CD14-positive monocyte (primary cell): ENCODE results near the gene RGS11. TPM values are rescaled to one million over a fixed set of nuclear protein-coding genes. Genes with fewer than 3 reads are reported as not detected.

Experiments
- DNase-seq, 3 donors: peaks; one replicate each; pipeline ENCODE4 v3.0.0-alpha.2; 2011 to 2022
- H2AFZ ChIP-seq: 2 replicates; pipeline ENCODE4 v1.6.0; 2012; ENCODE audit warnings: mild to moderate bottlenecking, low read depth, low read length, inconsistent platforms; ENCODE audit not compliant: insufficient read depth, poor library complexity, severe bottlenecking
- H3K27ac ChIP-seq, 2 donors: 1 replicate in 1 of 2; 2 replicates in 1 of 2; pipeline ENCODE4 v1.5.1; 2012 to 2013; ENCODE audit warnings: low read length in 2 of 2, control low read depth in 1 of 2, inconsistent platforms in 1 of 2, low read depth in 1 of 2, mild to moderate bottlenecking in 1 of 2
- H3K27me3 ChIP-seq, 2 donors: one replicate each; pipeline versions ENCODE4 v1.6.0 to v1.6.1; 2011 to 2013; ENCODE audit warnings: low read length in 2 of 2; ENCODE audit not compliant: control insufficient read depth in 2 of 2, insufficient read depth in 2 of 2
- H3K36me3 ChIP-seq, 2 donors: replicated peaks in 1 of 2; 1 replicate in 1 of 2; 2 replicates in 1 of 2; pipeline versions ENCODE4 v1.5.1 to v1.6.1; 2012 to 2013; ENCODE audit warnings: low read length in 2 of 2, control low read depth in 1 of 2, inconsistent platforms in 1 of 2, mild to moderate bottlenecking in 1 of 2; ENCODE audit not compliant: insufficient read depth in 2 of 2, control insufficient read depth in 1 of 2
- H3K4me1 ChIP-seq, 2 donors: 1 replicate in 1 of 2; 2 replicates in 1 of 2; pipeline versions ENCODE4 v1.5.1 to v1.6.1; 2012 to 2013; ENCODE audit warnings: low read length in 2 of 2, control low read depth in 1 of 2, inconsistent platforms in 1 of 2, mild to moderate bottlenecking in 1 of 2, moderate library complexity in 1 of 2; ENCODE audit not compliant: insufficient read depth in 2 of 2, control insufficient read depth in 1 of 2
- H3K4me2 ChIP-seq: replicated peaks from 2 replicates; pipeline ENCODE3; 2012; ENCODE audit warnings: low read length, moderate library complexity, mild to moderate bottlenecking; ENCODE audit not compliant: poor library complexity, severe bottlenecking; ENCODE audit errors: extremely low read depth
- H3K4me3 ChIP-seq, 3 experiments: fragments of 200-600 bp in 1 of 3; sonication (generic) in 1 of 3; replicated peaks in 1 of 3; 1 replicate in 2 of 3; 2 replicates in 1 of 3; pipeline ENCODE4 v1.5.1; 2011 to 2013; ENCODE audit warnings: low read length in 3 of 3, mild to moderate bottlenecking in 3 of 3, control low read depth in 2 of 3, low read depth in 2 of 3, inconsistent platforms in 1 of 3, moderate library complexity in 1 of 3
- H3K79me2 ChIP-seq: 2 replicates; pipeline ENCODE4 v1.6.0; 2012; ENCODE audit warnings: mild to moderate bottlenecking, control low read depth, inconsistent platforms, low read length, moderate library complexity; ENCODE audit not compliant: insufficient read depth
- H3K9ac ChIP-seq: 2 replicates; pipeline ENCODE4 v1.6.0; 2017; ENCODE audit warnings: low read length, mild to moderate bottlenecking; ENCODE audit not compliant: insufficient read depth, poor library complexity, severe bottlenecking
- H3K9me3 ChIP-seq, 2 donors: replicated peaks in 1 of 2; 1 replicate in 1 of 2; 2 replicates in 1 of 2; pipeline versions ENCODE4 v1.5.1 to v1.6.1; 2012 to 2013; ENCODE audit warnings: low read length in 2 of 2, control low read depth in 1 of 2; ENCODE audit not compliant: control insufficient read depth in 1 of 2, insufficient read depth in 1 of 2
- H4K20me1 ChIP-seq: 2 replicates; pipeline ENCODE4 v1.6.0; 2012; ENCODE audit warnings: mild to moderate bottlenecking, low read length, control low read depth, moderate library complexity; ENCODE audit not compliant: insufficient read depth
- H3K27ac Mint-ChIP-seq, 7 donors: one replicate each; pipeline ENCODE4 v1.8.0; 2020; ENCODE audit warnings: mild to moderate bottlenecking in 7 of 7, mixed read lengths in 7 of 7, moderate library complexity in 6 of 7, inconsistent platforms in 2 of 7
- H3K27me3 Mint-ChIP-seq, 3 donors: one replicate each; pipeline ENCODE4 v1.8.0; 2021 to 2022; ENCODE audit warnings: low read depth in 3 of 3, mild to moderate bottlenecking in 3 of 3, mixed read lengths in 3 of 3, moderate library complexity in 3 of 3, inconsistent platforms in 1 of 3
- H3K36me3 Mint-ChIP-seq, 2 donors: one replicate each; pipeline ENCODE4 v1.8.0; 2020; ENCODE audit warnings: mixed read lengths in 2 of 2, inconsistent platforms in 1 of 2, mild to moderate bottlenecking in 1 of 2
- H3K4me1 Mint-ChIP-seq: one replicate; pipeline ENCODE4 v1.8.0; 2020; ENCODE audit warnings: mild to moderate bottlenecking, mixed read lengths
- H3K4me3 Mint-ChIP-seq, 2 donors: one replicate each; pipeline ENCODE4 v1.8.0; 2020; ENCODE audit warnings: mild to moderate bottlenecking in 2 of 2, mixed read lengths in 2 of 2, moderate library complexity in 1 of 2
- H3K9me3 Mint-ChIP-seq, 7 donors: one replicate each; pipeline ENCODE4 v1.8.0; 2020 to 2022; ENCODE audit warnings: mixed read lengths in 7 of 7, mild to moderate bottlenecking in 6 of 7, moderate library complexity in 6 of 7, inconsistent platforms in 2 of 7
- WGBS: methylation state at CpG from one replicate; pipeline ENCODE4 v1.1.5; 2013; ENCODE audit warnings: missing lambda C conversion rate; ENCODE audit not compliant: insufficient coverage; 5-methylcytosine and 5-hydroxymethylcytosine counted together
- intact Hi-C, 2 donors: fragments of 100-400 bp; cut with micrococcal nuclease; formaldehyde crosslinking; loops; one replicate each; pipeline versions ENCODE4 v1.15.0 to v1.15.1; 2023
- polyA plus RNA-seq, 3 donors: library from polyadenylated mRNA; depleted of rRNA in 1 of 3; unstranded in 2 of 3; stranded (reverse) in 1 of 3; fragments of 300-500 nt in 2 of 3; fragments of >200 nt in 1 of 3; fragmentation: Illumina TruSeq in 2 of 3; gene quantifications; 1 replicate in 2 of 3; 2 replicates in 1 of 3; pipeline ENCODE4 v1.2.3, GENCODE V29; 2012 to 2021
- TF ChIP-seq, protein P1 (sequence below): fragments of 200-600 bp; IDR thresholded peaks from one replicate; pipeline ENCODE4 v1.8.0; 2022; ENCODE audit warnings: antibody characterized with exemption, mild to moderate bottlenecking

The RGS11 gene
- polyA plus RNA-seq, 3 donors: 0.07 TPM; not detected in 2

DNA sequence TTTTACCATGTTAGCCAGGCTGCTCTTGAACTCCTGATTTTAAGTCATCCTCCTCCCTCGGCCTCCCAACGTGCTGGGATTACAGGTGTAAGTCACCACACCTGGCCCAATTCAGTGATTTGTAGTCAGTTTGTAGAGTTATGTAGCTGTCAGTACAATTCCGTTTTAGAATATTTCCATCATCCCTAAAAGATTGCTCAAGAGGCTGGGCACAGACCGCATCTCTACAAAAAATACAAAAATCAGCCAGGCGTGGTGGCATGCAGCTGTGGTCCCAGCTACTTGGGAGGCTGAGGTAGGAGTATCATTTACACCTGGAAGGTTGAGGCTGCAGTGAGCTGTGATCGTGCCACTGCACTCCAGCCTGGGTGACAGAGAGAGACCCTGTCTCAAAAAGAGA is 20.6 kb downstream of the RGS11 start:
- Histone ChIP-seq H3K27me3 (no peaks in the 10 kb centered on the region), H4K20me1 (no peaks in the 10 kb centered on the region), H3K4me2 (no peak overlapping the region), H3K9me3 (no peaks in the 10 kb centered on the region), H3K27ac (no peak overlapping the region), H3K79me2 (no peaks in the 10 kb centered on the region), H2AFZ (no peak overlapping the region), H3K4me3 (no peak overlapping the region), H3K9ac (no peak overlapping the region), H3K4me1 (peaks cover 9 to 11% of the 10 kb centered on the region in 2 donors), H3K36me3 (peaks cover 17 to 46% of the 10 kb centered on the region in 2 donors)
- Mint-ChIP-seq H3K4me1 (peaks cover 15% of the 10 kb centered on the region), H3K27me3 (peaks cover 0 to 3% (median 0%) of the 10 kb centered on the region in 3 donors), H3K27ac (peak overlapping the region in 1 of 7 donors; percentile 54), H3K9me3 (peaks cover 0 to 3% (median 0%) of the 10 kb centered on the region in 7 donors), H3K4me3 (no peak overlapping the region), H3K36me3 (peaks cover 53 to 66% of the 10 kb centered on the region in 2 donors)
- no peak for DNase-seq
- WGBS: no CpG with 5 or more reads among the region's 6 CpGs
- intact Hi-C loops: no loop called here
- TF ChIP-seq, protein P1, sequence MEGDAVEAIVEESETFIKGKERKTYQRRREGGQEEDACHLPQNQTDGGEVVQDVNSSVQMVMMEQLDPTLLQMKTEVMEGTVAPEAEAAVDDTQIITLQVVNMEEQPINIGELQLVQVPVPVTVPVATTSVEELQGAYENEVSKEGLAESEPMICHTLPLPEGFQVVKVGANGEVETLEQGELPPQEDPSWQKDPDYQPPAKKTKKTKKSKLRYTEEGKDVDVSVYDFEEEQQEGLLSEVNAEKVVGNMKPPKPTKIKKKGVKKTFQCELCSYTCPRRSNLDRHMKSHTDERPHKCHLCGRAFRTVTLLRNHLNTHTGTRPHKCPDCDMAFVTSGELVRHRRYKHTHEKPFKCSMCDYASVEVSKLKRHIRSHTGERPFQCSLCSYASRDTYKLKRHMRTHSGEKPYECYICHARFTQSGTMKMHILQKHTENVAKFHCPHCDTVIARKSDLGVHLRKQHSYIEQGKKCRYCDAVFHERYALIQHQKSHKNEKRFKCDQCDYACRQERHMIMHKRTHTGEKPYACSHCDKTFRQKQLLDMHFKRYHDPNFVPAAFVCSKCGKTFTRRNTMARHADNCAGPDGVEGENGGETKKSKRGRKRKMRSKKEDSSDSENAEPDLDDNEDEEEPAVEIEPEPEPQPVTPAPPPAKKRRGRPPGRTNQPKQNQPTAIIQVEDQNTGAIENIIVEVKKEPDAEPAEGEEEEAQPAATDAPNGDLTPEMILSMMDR: no peak

DNA sequence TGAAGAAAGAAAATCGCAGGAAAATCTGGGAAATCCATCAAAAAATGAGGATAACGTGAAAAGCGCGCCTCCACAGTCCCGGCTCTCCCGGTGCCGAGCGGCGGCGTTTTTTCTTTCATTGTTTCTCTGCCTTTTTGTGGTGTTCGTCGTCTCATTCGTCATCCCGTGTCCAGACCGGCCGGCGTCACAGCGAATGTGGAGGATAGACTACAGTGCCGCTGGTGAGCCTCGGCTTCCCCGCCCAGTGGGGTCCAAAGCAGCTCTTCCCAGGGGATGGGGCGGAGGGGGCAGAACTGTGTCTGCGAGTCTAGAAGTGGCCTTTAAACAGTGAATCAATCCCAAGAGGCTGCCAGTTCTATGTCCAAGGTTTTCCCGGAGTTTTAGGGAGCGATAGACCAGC is 21.3 kb downstream of the RGS11 start:
- Histone ChIP-seq H2AFZ (no peak overlapping the region), H3K79me2 (no peaks in the 10 kb centered on the region), H3K9ac (no peak overlapping the region), H3K4me2 (no peak overlapping the region), H3K4me1 (peaks cover 9 to 11% of the 10 kb centered on the region in 2 donors), H3K4me3 (no peak overlapping the region), H3K36me3 (peaks cover 10 to 42% of the 10 kb centered on the region in 2 donors), H3K9me3 (no peaks in the 10 kb centered on the region), H4K20me1 (no peaks in the 10 kb centered on the region), H3K27ac (no peak overlapping the region), H3K27me3 (no peaks in the 10 kb centered on the region)
- TF ChIP-seq, protein P1: no peak
- Mint-ChIP-seq H3K4me3 (no peak overlapping the region), H3K4me1 (peaks cover 15% of the 10 kb centered on the region), H3K36me3 (peaks cover 50 to 64% of the 10 kb centered on the region in 2 donors), H3K9me3 (peaks cover 0 to 3% (median 0%) of the 10 kb centered on the region in 7 donors), H3K27me3 (peaks cover 0 to 3% (median 0%) of the 10 kb centered on the region in 3 donors), H3K27ac (no peak overlapping the region)
- intact Hi-C loops: no loop called here
- 98% methylated on average over 25 of the region's 25 CpGs for WGBS
- no peak for DNase-seq
